Left lung (tissue), 10 donors: ENCODE results near the gene ARHGAP26. TPM values are rescaled to one million over a fixed set of nuclear protein-coding genes. Genes with fewer than 3 reads are reported as not detected.

Experiments used
- ATAC-seq: fragments of 200-7000 bp; cut with Tn5 transposase; one replicate; pipeline ENCODE4 v1.9.1; 2020; ENCODE audit warnings: moderate library complexity
- DNase-seq, 4 donors: peaks; one replicate each; pipeline ENCODE4 v3.0.0-alpha.2; 2013 to 2020
- H3K27ac ChIP-seq, 2 donors: fragments of 200-600 bp; sonication (generic) in 1 of 2; one replicate each; pipeline versions ENCODE4 v1.5.0 to v1.8.0; 2020 to 2021
- H3K27me3 ChIP-seq, 2 donors: fragments of 200-600 bp; sonication (generic) in 1 of 2; one replicate each; pipeline versions ENCODE4 v1.5.0 to v1.8.0; 2020 to 2021
- H3K36me3 ChIP-seq, 2 donors: fragments of 200-600 bp; sonication (generic) in 1 of 2; one replicate each; pipeline versions ENCODE4 v1.5.0 to v1.8.0; 2020 to 2021
- H3K4me1 ChIP-seq, 2 donors: fragments of 200-600 bp; one replicate each; pipeline ENCODE4 v1.8.0; 2021
- H3K4me3 ChIP-seq, 2 donors: fragments of 200-600 bp; sonication (generic) in 1 of 2; one replicate each; pipeline versions ENCODE4 v1.5.0 to v1.8.0; 2020 to 2021; ENCODE audit warnings: mild to moderate bottlenecking in 1 of 2
- H3K9me3 ChIP-seq, 2 donors: fragments of 200-600 bp; sonication (generic) in 1 of 2; one replicate each; pipeline versions ENCODE4 v1.5.0 to v1.8.0; 2020 to 2021
- intact Hi-C, 2 donors: fragments of 100-400 bp; cut with DNase I; formaldehyde crosslinking; loops; one replicate each; pipeline versions ENCODE4 v1.11.2 to v1.14.2; 2022
- polyA plus RNA-seq, 6 donors: library from polyadenylated mRNA; unstranded; fragments of 120-200 nt; gene quantifications; one replicate each; pipeline ENCODE4 v1.2.1, GENCODE V29; 2013; ENCODE audit not compliant: insufficient read length in 6 of 6
- total RNA-seq, 2 donors: library from RNA; stranded (reverse); fragmentation: NEBNext Ultra II Directional; extraction: Animal tissue kit (Norgen Biotek cat#: 25700); gene quantifications; one replicate each; pipeline ENCODE4 v1.2.1, GENCODE V29; 2021
- TF ChIP-seq, protein P1 (sequence below), 2 donors: fragments of 200-600 bp; sonication (generic) in 1 of 2; IDR thresholded peaks; one replicate each; pipeline versions ENCODE4 v1.5.0 to v1.8.0; 2021; ENCODE audit warnings: antibody characterized with exemption in 2 of 2
- donor health status: DM: no; HTN: yes; CAD: no.
- donor health status: DM: no; HTN: no; CAD: no.

ARHGAP26 gene
- total and polyA plus RNA-seq, 8 donors = 13.9 to 61.9 (median 14.9) TPM

DNA sequence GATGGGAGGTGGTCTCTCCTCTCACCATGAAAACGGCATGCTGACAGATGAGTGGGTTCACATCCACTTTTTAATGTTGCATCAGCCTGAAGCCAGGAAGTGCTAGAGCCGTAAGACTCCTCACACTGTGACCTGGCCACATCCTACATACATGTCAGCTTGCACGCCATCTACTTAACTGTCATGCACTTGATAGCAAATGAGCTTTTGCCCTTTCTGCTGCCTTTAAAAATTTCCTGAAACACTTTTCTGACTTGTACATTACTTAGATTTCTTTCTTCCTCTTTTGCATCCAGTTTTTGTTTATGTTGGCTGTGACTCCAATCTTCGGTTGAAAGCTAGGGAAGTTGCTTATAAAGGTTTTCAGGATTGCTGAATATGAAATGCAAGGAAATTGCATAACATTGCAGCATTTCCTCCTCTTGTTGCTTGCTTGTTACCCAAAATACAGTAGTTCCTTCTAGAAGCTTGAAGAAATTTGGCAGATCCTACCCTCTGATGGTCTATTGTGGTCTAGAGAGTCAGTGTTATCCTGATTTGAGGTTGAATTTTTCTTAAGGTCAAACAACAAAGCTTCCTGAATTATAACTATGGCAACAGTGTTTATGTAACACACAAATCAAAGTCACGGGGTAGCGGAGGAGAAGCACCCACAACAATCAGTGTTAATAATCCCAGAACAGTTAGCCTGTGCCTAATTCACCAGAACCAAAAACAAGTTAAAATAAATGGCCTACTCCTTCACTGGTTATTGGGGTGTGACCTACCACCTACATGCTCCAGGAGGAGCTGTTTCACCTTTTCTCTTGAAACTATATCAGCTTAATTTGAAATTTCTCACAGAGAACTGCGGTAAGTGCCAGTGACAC is 232.5 kb downstream of the ARHGAP26 start:
- TF ChIP-seq, protein P1, sequence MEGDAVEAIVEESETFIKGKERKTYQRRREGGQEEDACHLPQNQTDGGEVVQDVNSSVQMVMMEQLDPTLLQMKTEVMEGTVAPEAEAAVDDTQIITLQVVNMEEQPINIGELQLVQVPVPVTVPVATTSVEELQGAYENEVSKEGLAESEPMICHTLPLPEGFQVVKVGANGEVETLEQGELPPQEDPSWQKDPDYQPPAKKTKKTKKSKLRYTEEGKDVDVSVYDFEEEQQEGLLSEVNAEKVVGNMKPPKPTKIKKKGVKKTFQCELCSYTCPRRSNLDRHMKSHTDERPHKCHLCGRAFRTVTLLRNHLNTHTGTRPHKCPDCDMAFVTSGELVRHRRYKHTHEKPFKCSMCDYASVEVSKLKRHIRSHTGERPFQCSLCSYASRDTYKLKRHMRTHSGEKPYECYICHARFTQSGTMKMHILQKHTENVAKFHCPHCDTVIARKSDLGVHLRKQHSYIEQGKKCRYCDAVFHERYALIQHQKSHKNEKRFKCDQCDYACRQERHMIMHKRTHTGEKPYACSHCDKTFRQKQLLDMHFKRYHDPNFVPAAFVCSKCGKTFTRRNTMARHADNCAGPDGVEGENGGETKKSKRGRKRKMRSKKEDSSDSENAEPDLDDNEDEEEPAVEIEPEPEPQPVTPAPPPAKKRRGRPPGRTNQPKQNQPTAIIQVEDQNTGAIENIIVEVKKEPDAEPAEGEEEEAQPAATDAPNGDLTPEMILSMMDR (IDR thresholded peaks at IDR 0.05) = peak; percentile 25 to 27
- DNase-seq (peak in 3 of 4 donors; percentile 60 to 73 (median 68)), ATAC-seq (peak; percentile 77)
- peaks cover 26 to 67% of the 10 kb centered on the region in 2 donors for H3K4me1 ChIP-seq
- no peaks in the 10 kb centered on the region for H3K27me3 ChIP-seq
- H3K9me3 ChIP-seq = no peaks in the 10 kb centered on the region
- H3K36me3 ChIP-seq = no peaks in the 10 kb centered on the region
- H3K4me3 ChIP-seq = no peak overlapping the region
- intact Hi-C loops = no loop called here
- peak overlapping the region; percentile 76 to 97 for H3K27ac ChIP-seq

DNA sequence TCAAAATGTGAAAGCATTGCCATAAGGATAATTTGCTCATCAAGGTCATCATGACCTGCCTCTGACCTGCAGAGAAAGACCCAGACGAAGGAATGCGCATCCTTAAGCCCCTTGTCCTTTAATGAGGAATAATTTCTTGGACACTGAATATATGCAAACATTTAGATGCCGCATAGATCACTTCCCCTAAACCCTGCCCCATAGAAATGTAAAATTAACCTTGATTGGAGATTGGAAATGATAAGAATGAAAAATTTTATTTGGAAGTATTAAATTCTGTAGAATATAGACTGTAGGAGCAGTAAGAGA is 233.1 kb downstream of the ARHGAP26 start:
- TF ChIP-seq, protein P1 (IDR thresholded peaks at IDR 0.05) = no peak
- no peak for DNase-seq
- peaks cover 26 to 66% of the 10 kb centered on the region in 2 donors for H3K4me1 ChIP-seq
- no peaks in the 10 kb centered on the region for H3K9me3 ChIP-seq
- peak overlapping the region; percentile 76 to 97 for H3K27ac ChIP-seq
- no peak for ATAC-seq
- intact Hi-C loops = no loop called here
- no peak overlapping the region for H3K4me3 ChIP-seq
- no peaks in the 10 kb centered on the region for H3K36me3 ChIP-seq
- no peaks in the 10 kb centered on the region for H3K27me3 ChIP-seq

DNA sequence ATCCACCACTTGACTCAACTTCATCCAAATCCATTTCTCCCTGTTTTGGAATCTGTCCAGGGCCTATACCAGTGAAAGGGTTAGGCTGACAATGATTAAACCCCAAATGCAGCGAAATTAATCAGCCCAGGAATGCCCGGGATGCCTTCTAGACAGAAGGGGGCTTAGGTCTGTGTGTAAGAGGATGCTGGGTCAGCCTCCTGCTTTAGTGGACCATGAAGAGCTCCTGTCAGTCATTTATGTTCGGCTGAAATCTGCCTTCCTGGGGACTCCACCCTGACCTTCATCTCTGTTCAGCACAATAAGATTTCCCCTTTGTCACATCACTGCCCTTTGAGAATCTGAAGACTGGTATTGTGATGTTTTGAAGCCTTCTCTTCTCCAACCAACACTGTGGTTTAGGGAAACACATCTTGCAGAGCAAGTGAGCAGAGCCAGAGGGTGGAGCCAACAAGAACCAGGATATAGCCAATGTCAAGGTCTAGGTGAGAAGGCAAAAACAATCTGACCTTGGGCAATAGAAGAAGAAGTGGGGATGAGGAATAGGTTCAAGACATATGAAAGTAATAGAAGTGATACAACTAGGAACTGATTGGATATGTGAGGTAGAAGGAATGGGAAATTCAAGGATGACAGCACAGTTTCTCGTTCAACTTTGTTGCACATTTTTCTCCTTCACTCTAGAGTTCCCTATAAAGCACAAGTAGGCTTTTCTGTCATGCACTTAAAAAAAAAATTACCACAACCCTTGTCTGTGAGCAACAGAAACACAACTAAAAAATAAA is 234.4 kb downstream of the ARHGAP26 start:
- Histone ChIP-seq H3K4me3 (no peak overlapping the region), H3K4me1 (peaks cover 30 to 73% of the 10 kb centered on the region in 2 donors), H3K36me3 (no peaks in the 10 kb centered on the region), H3K27ac (peak overlapping the region in 1 of 2 donors; percentile 97), H3K9me3 (no peaks in the 10 kb centered on the region), H3K27me3 (no peaks in the 10 kb centered on the region)
- TF ChIP-seq, protein P1 (IDR thresholded peaks at IDR 0.05) = no peak
- ATAC-seq = no peak
- intact Hi-C loops = no loop called here
- no peak for DNase-seq

DNA sequence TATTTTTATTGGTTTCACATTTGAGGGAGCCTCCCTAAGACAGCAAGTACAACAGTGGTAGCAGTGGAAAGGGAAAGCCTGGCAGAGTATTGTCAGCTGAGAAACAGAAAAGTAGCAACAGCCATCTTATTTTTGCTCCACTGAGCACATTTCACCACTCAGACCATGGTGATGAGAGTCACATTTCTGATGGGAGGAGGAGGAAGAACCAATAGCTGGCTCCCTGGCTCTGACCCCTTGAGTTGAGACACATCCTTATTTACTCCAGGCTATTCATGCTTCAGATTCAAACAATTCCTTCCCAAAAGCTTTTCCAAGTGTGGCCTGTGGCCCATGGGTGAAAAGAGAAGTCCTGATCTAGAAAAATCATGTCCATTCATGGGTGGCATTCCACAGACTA is 236.3 kb downstream of the ARHGAP26 start:
- no peaks in the 10 kb centered on the region for H3K9me3 ChIP-seq
- ATAC-seq = no peak

More for the DNA sequence above, 236.3 kb downstream of the ARHGAP26 start:
- no peaks in the 10 kb centered on the region for H3K36me3 ChIP-seq
- H3K27me3 ChIP-seq = no peaks in the 10 kb centered on the region
- intact Hi-C loops = no loop called here
- no peak for DNase-seq
- peak overlapping the region in 1 of 2 donors; percentile 21 for H3K27ac ChIP-seq
- peaks cover 30 to 73% of the 10 kb centered on the region in 2 donors for H3K4me1 ChIP-seq
- TF ChIP-seq, protein P1 (IDR thresholded peaks at IDR 0.05) = no peak
- no peak overlapping the region for H3K4me3 ChIP-seq
